Measurements from ENCODE around the gene CD6. TPM values are rescaled to one million over a fixed set of nuclear protein-coding genes. Genes with fewer than 3 reads are reported as not detected.
A peak's percentile ranks its signal among the peaks of the same experiment; 100 is the strongest.

CD6 gene
- total and polyA plus RNA-seq, 4 experiments from 2014 or later, result 281 to 428 (median 356) TPM

DNA sequence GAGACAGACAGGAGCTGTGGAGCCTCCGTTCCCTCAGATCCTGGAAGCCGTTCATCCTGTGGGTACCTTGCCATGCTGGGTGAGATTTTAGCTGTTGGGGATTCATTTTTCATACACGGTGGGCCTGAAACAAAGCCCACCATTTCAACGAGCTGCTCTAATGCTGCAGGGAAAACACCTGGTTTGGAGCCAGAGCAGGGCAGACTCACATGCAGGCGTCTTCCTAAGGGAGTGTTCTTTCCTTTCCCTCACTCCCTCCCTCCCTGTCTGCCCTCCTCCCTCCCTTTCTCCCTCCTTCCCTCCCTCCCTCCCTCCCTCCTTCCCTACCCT is 52.5 kb downstream of the CD6 start:
- CTCF ChIA-PET (ENCODE audit: partially characterized antibody), result interaction anchor here (0.9 to 2.8 kb wide), 7 partner anchors 16 to 60 kb away, joined by 3 to 13 read pairs (median 5); no protein-coding TSS in a partner anchor

DNA sequence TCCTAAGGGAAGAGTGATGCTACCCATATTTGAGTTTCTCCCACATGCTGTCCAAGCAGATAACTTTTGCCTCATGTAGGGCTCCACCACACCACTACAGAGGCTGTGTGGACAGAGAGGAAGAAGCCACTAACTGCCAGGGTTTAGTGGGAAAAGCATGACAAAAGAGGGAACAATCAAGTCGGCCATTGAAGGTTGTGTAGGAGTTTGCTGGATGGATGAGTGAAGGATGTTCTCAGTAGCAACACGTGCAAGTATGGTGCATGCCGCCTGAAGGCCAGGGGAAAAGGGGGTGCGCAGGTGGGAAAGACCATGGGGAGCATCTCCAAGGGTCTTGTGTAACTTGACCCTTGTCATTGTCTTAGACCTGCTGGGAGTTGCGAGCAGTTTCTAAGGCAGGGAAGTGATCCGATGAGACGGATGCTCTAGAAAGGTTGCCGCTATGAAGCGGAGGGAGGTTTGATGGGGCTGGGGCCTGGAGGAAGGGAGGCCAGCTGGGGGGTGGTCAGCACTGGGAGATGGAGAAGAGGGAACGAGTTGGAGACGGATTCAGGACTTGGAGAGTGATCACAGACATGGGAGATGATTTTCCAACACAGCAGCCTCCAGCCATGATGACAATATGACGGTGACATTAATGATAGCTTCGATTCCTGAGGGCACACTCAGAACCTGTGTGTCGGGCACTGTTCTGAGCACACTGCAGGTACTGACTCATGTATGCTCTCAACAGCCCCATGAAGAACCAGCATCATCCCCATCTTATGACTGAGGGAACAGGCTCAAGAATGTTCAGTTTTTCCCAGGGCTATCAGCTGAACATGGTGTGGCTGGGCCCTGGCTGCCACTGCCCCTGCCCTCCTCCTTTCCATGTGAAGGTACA is 53.7 kb downstream of the CD6 start:
- Mint-ChIP-seq H3K27ac (peak overlapping the region; percentile 96 to 100 (median 99)), H3K4me3 (peak overlapping the region in 7 of 8 donors; percentile 69 to 89 (median 81)), H3K36me3 (peaks cover 12 to 23% of the 10 kb centered on the region in 2 donors), H3K4me1 (peaks cover 73 to 97% (median 87%) of the 10 kb centered on the region in 4 donors), H3K27me3 (no peaks in the 10 kb centered on the region), H3K9me3 (peaks cover 0 to 6% (median 0%) of the 10 kb centered on the region in 8 donors)
- Histone ChIP-seq H3K9me3 (ENCODE audit: control insufficient read depth in 1 of 2, low read length in 2 of 2) (no peaks in the 10 kb centered on the region), H3K4me3 (ENCODE audit: low read length in 2 of 2) (no peak overlapping the region), H3K4me1 (ENCODE audit: insufficient read depth, low read length) (peaks cover 90% of the 10 kb centered on the region), H3K27me3 (ENCODE audit: insufficient read depth, low read length) (no peaks in the 10 kb centered on the region), H3K27ac (ENCODE audit: low read depth, low read length) (peak overlapping the region; percentile 66), H3K36me3 (ENCODE audit: insufficient read depth, low read length) (peaks cover 6% of the 10 kb centered on the region)
- peak in 2 of 5 donors; percentile 30 to 47 for DNase-seq
- intact Hi-C loops (cut with micrococcal nuclease), result loop anchor here (5.0 kb wide), 1 partner anchor 77 kb away; the partner anchor contains the start of gene CD5
- ChIA-PET CTCF (ENCODE audit: partially characterized antibody) (interaction anchor here (0.7 to 4.0 kb wide), 6 partner anchors 11 to 56 kb away, joined by 3 to 28 read pairs (median 3); partner anchors contain the start of gene CD6), POLR2A (ENCODE audit: partially characterized antibody) (interaction anchor here (0.7 to 16.2 kb wide), 33 partner anchors 11 to 112 kb away, joined by 3 to 427 read pairs (median 13); partner anchors contain the start of genes CD5 and TMEM109)

More for the DNA sequence above, 52.5 kb downstream of the CD6 start:
- Mint-ChIP-seq H3K27me3 (no peaks in the 10 kb centered on the region), H3K4me1 (peaks cover 75 to 95% (median 84%) of the 10 kb centered on the region in 4 donors), H3K27ac (peak overlapping the region; percentile 97 to 100 (median 99)), H3K4me3 (peak overlapping the region in 7 of 8 donors; percentile 37 to 75 (median 70)), H3K36me3 (peaks cover 12 to 30% of the 10 kb centered on the region in 2 donors), H3K9me3 (peaks cover 0 to 6% (median 0%) of the 10 kb centered on the region in 8 donors)
- H3K9me3 ChIP-seq (ENCODE audit: control insufficient read depth in 1 of 2, low read length in 2 of 2), result no peaks in the 10 kb centered on the region
- intact Hi-C loops (cut with micrococcal nuclease), result loop anchor here (1.0 to 5.0 kb wide), 3 partner anchors 19 to 78 kb away; partner anchors contain the start of gene CD5
- H3K27ac ChIP-seq (ENCODE audit: low read depth, low read length), result peak overlapping the region; percentile 83
- DNase-seq, result no peak
- H3K4me1 ChIP-seq (ENCODE audit: insufficient read depth, low read length), result peaks cover 98% of the 10 kb centered on the region
- POLR2A ChIA-PET (ENCODE audit: partially characterized antibody), result interaction anchor here (0.7 to 16.2 kb wide), 21 partner anchors 12 to 105 kb away, joined by 3 to 427 read pairs (median 11); partner anchors contain the start of gene CD5
- no peaks in the 10 kb centered on the region for H3K27me3 ChIP-seq (ENCODE audit: insufficient read depth, low read length)
- peaks cover 18% of the 10 kb centered on the region for H3K36me3 ChIP-seq (ENCODE audit: insufficient read depth, low read length)
- H3K4me3 ChIP-seq (ENCODE audit: low read length in 2 of 2), result no peak overlapping the region

- Mint-ChIP-seq H3K27me3 (no peaks in the 10 kb centered on the region), H3K4me3 (peak overlapping the region; percentile 69 to 89 (median 80)), H3K27ac (peak overlapping the region; percentile 96 to 100 (median 99)), H3K36me3 (peaks cover 7 to 17% of the 10 kb centered on the region in 2 donors), H3K4me1 (peaks cover 67 to 92% (median 81%) of the 10 kb centered on the region in 4 donors), H3K9me3 (peaks cover 0 to 6% (median 0%) of the 10 kb centered on the region in 8 donors)
- H3K27ac ChIP-seq (ENCODE audit: low read depth, low read length), result peak overlapping the region; percentile 66
- ChIA-PET POLR2A (ENCODE audit: partially characterized antibody) (interaction anchor here (0.7 to 16.2 kb wide), 33 partner anchors 9 to 112 kb away, joined by 3 to 427 read pairs (median 12); partner anchors contain the start of genes CD5 and TMEM109), CTCF (ENCODE audit: partially characterized antibody) (interaction anchor here (0.7 to 4.0 kb wide), 5 partner anchors 11 to 56 kb away, joined by 3 to 28 read pairs (median 3); partner anchors contain the start of gene CD6)
- no peaks in the 10 kb centered on the region for H3K27me3 ChIP-seq (ENCODE audit: insufficient read depth, low read length)
- H3K4me3 ChIP-seq (ENCODE audit: low read length in 2 of 2), result peak overlapping the region in 1 of 2 donors; percentile 39
- intact Hi-C loops (cut with micrococcal nuclease), result loop anchor here (1.0 to 2.0 kb wide), 6 partner anchors 17 to 103 kb away; no protein-coding TSS in a partner anchor
- H3K9me3 ChIP-seq (ENCODE audit: control insufficient read depth in 1 of 2, low read length in 2 of 2), result no peaks in the 10 kb centered on the region
- H3K4me1 ChIP-seq (ENCODE audit: insufficient read depth, low read length), result peaks cover 84% of the 10 kb centered on the region
- no peak for DNase-seq
- H3K36me3 ChIP-seq (ENCODE audit: insufficient read depth, low read length), result peaks cover under 1% of the 10 kb centered on the region
Observed at GRCh38 chr11:61025821-61026120, 54.3 kb downstream of the CD6 start.

- intact Hi-C loops (cut with micrococcal nuclease), result loop anchor here (1.0 to 2.0 kb wide), 6 partner anchors 16 to 102 kb away; no protein-coding TSS in a partner anchor
- peaks cover 78% of the 10 kb centered on the region for H3K4me1 ChIP-seq (ENCODE audit: insufficient read depth, low read length)
- peak overlapping the region; percentile 98 to 100 (median 99) for H3K27ac Mint-ChIP-seq
- peaks cover 63 to 90% (median 77%) of the 10 kb centered on the region in 4 donors for H3K4me1 Mint-ChIP-seq
- no peaks in the 10 kb centered on the region for H3K27me3 ChIP-seq (ENCODE audit: insufficient read depth, low read length)
- CTCF ChIA-PET (ENCODE audit: partially characterized antibody), result interaction anchor here (0.6 to 4.0 kb wide), 6 partner anchors 15 to 103 kb away, joined by 3 to 28 read pairs (median 3); no protein-coding TSS in a partner anchor
- peak overlapping the region; percentile 69 to 89 (median 80) for H3K4me3 Mint-ChIP-seq
- no peaks in the 10 kb centered on the region for H3K27me3 Mint-ChIP-seq
- peak overlapping the region; percentile 66 for H3K27ac ChIP-seq (ENCODE audit: low read depth, low read length)
- no peaks in the 10 kb centered on the region for H3K9me3 ChIP-seq (ENCODE audit: control insufficient read depth in 1 of 2, low read length in 2 of 2)
- no peaks in the 10 kb centered on the region for H3K36me3 ChIP-seq (ENCODE audit: insufficient read depth, low read length)
- peak; percentile 81 to 88 (median 85) for DNase-seq
- peak overlapping the region; percentile 44 to 53 for H3K4me3 ChIP-seq (ENCODE audit: low read length in 2 of 2)
- H3K9me3 Mint-ChIP-seq, result peaks cover 0 to 6% (median 0%) of the 10 kb centered on the region in 8 donors
- POLR2A ChIA-PET (ENCODE audit: partially characterized antibody), result interaction anchor here (1.0 to 16.2 kb wide), 34 partner anchors 10 to 114 kb away, joined by 3 to 427 read pairs (median 11); partner anchors contain the start of genes CD5 and TMEM109
- peaks cover 9 to 14% of the 10 kb centered on the region in 2 donors for H3K36me3 Mint-ChIP-seq
Observed at GRCh38 chr11:61026121-61027031, 54.9 kb downstream of the CD6 start.

- Mint-ChIP-seq H3K4me1 (peaks cover 59 to 85% (median 74%) of the 10 kb centered on the region in 4 donors), H3K27ac (peak overlapping the region; percentile 98 to 100 (median 98)), H3K36me3 (peaks cover 10 to 13% of the 10 kb centered on the region in 2 donors), H3K27me3 (no peaks in the 10 kb centered on the region), H3K4me3 (peak overlapping the region; percentile 77 to 91 (median 86)), H3K9me3 (peaks cover 0 to 3% (median 0%) of the 10 kb centered on the region in 8 donors)
- CTCF ChIA-PET (ENCODE audit: partially characterized antibody), result interaction anchor here (0.8 to 4.0 kb wide), 6 partner anchors 14 to 102 kb away, joined by 3 to 28 read pairs (median 4); partner anchors contain the start of gene CD6
- intact Hi-C loops (cut with micrococcal nuclease), result loop anchor here (2.0 kb wide), 2 partner anchors 56 to 102 kb away; no protein-coding TSS in a partner anchor
- H3K4me1 ChIP-seq (ENCODE audit: insufficient read depth, low read length), result peaks cover 69% of the 10 kb centered on the region
- no peaks in the 10 kb centered on the region for H3K27me3 ChIP-seq (ENCODE audit: insufficient read depth, low read length)
- peak in 2 of 5 donors; percentile 43 to 60 for DNase-seq
- no peaks in the 10 kb centered on the region for H3K9me3 ChIP-seq (ENCODE audit: control insufficient read depth in 1 of 2, low read length in 2 of 2)
- POLR2A ChIA-PET (ENCODE audit: partially characterized antibody), result interaction anchor here (0.7 to 16.2 kb wide), 26 partner anchors 13 to 115 kb away, joined by 3 to 427 read pairs (median 6); partner anchors contain the start of genes CD5 and TMEM109
- no peaks in the 10 kb centered on the region for H3K36me3 ChIP-seq (ENCODE audit: insufficient read depth, low read length)
- peak overlapping the region; percentile 44 to 53 for H3K4me3 ChIP-seq (ENCODE audit: low read length in 2 of 2)
- H3K27ac ChIP-seq (ENCODE audit: low read depth, low read length), result peak overlapping the region; percentile 66
Observed at GRCh38 chr11:61027141-61027840, 55.8 kb downstream of the CD6 start.

Data from CD4-positive, alpha-beta memory T cell (primary cell).